Esophagus squamous epithelium (tissue), 4 donors: ENCODE data around the gene STAG1.

Source experiments
- POLR2A ChIP-seq, 4 donors: fragments of 450-650 bp; IDR thresholded peaks; one replicate each; pipeline ENCODE4 v1.6.1; 2017; ENCODE audit warnings: antibody characterized with exemption in 4 of 4, mild to moderate bottlenecking in 4 of 4, moderate library complexity in 3 of 4
- TF ChIP-seq, protein P1 (sequence below), 6 experiments: fragments of 450-650 bp in 4 of 6; fragments of 200-600 bp in 2 of 6; sonication (generic) in 2 of 6; IDR thresholded peaks; one replicate each; pipeline ENCODE4 v1.5.1; 2016 to 2019; ENCODE audit warnings: antibody characterized with exemption in 6 of 6, mild to moderate bottlenecking in 4 of 6, moderate library complexity in 4 of 6

GRCh38 chr3:136792556-136793330, 40.6 kb upstream of the STAG1 start:
- TF ChIP-seq, protein P1, sequence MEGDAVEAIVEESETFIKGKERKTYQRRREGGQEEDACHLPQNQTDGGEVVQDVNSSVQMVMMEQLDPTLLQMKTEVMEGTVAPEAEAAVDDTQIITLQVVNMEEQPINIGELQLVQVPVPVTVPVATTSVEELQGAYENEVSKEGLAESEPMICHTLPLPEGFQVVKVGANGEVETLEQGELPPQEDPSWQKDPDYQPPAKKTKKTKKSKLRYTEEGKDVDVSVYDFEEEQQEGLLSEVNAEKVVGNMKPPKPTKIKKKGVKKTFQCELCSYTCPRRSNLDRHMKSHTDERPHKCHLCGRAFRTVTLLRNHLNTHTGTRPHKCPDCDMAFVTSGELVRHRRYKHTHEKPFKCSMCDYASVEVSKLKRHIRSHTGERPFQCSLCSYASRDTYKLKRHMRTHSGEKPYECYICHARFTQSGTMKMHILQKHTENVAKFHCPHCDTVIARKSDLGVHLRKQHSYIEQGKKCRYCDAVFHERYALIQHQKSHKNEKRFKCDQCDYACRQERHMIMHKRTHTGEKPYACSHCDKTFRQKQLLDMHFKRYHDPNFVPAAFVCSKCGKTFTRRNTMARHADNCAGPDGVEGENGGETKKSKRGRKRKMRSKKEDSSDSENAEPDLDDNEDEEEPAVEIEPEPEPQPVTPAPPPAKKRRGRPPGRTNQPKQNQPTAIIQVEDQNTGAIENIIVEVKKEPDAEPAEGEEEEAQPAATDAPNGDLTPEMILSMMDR (IDR thresholded peaks at IDR 0.05): no peak
- TF ChIP-seq POLR2A (IDR thresholded peaks at IDR 0.05): no peak
